HepG2 (cell line): ENCODE measurements around the gene GPATCH8. TPM values are rescaled to one million over a fixed set of nuclear protein-coding genes. Genes with fewer than 3 reads are reported as not detected.

Experiments
- ATF1 ChIP-seq: IDR thresholded peaks from 2 replicates; pipeline ENCODE4 v1.6.1; 2016; ENCODE audit warnings: mild to moderate bottlenecking, control low read depth
- PCBP1 ChIP-seq: fragments of 200-400 bp; formaldehyde crosslinking; IDR thresholded peaks from 2 replicates; pipeline ENCODE4 v1.6.1; 2017; ENCODE audit warnings: mild to moderate bottlenecking, low read depth, low read length, borderline replicate concordance
- RFXAP ChIP-seq: sonication (generic); formaldehyde crosslinking; IDR thresholded peaks from 2 replicates; pipeline ENCODE4 v1.4.0; 2020; ENCODE audit warnings: missing genetic modification reagents, borderline replicate concordance
- ZBTB26 ChIP-seq: IDR thresholded peaks from 2 replicates; pipeline ENCODE4 v1.6.1; 2016; ENCODE audit warnings: missing compliant biosample characterization, missing genetic modification reagents, borderline replicate concordance
- ZNF205 ChIP-seq: IDR thresholded peaks from 2 replicates; pipeline ENCODE4 v1.6.1; 2018; ENCODE audit warnings: missing biosample characterization, missing genetic modification reagents
- ZNF44 ChIP-seq: sonication (generic); formaldehyde crosslinking; IDR thresholded peaks from 2 replicates; pipeline ENCODE4 v1.5.1; 2020; ENCODE audit warnings: mild to moderate bottlenecking, missing genetic modification reagents
- ZNF597 ChIP-seq: sonication (generic); formaldehyde crosslinking; IDR thresholded peaks from 2 replicates; pipeline ENCODE4 v1.5.0; 2020; ENCODE audit warnings: missing genetic modification reagents
- polyA plus RNA-seq, 8 experiments: library from polyadenylated mRNA; depleted of rRNA in 3 of 8; stranded (reverse) in 7 of 8; unstranded in 1 of 8; fragments of >200 nt; fragmentation: Illumina TruSeq in 4 of 8; extraction: Trizol in 4 of 8; gene quantifications; 2 replicates each; pipeline versions ENCODE4 v1.2.1 to v1.2.3, GENCODE V29; 2011 to 2016; ENCODE audit warnings: low read depth in 4 of 8, missing spikeins in 1 of 8, mixed read lengths in 1 of 8; ENCODE audit not compliant: insufficient read depth in 1 of 8
- total RNA-seq, 5 experiments: library from RNA; depleted of rRNA; stranded (reverse); fragments of >200 nt; fragmentation: Illumina TruSeq; extraction: Trizol; gene quantifications; 2 replicates each; pipeline ENCODE4 v1.2.3, GENCODE V29; 2016; ENCODE audit warnings: low read depth in 1 of 5
- TF ChIP-seq, protein P1 (sequence below): sonication (generic); formaldehyde crosslinking; IDR thresholded peaks from 2 replicates; pipeline ENCODE4 v1.4.0; 2020; ENCODE audit warnings: missing genetic modification reagents
- TF ChIP-seq, protein P2 (sequence below): sonication (generic); formaldehyde crosslinking; IDR thresholded peaks from 2 replicates; pipeline ENCODE4 v1.8.0; 2022; ENCODE audit warnings: missing genetic modification reagents, mild to moderate bottlenecking, borderline replicate concordance
- TF ChIP-seq, protein P3 (sequence below): sonication (generic); formaldehyde crosslinking; IDR thresholded peaks from 2 replicates; pipeline ENCODE4 v1.4.0; 2020; ENCODE audit warnings: missing genetic modification reagents
- TF ChIP-seq, protein P4 (sequence below): sonication (generic); formaldehyde crosslinking; IDR thresholded peaks from 2 replicates; pipeline ENCODE4 v1.4.0; 2020; ENCODE audit warnings: missing genetic modification reagents

Gene GPATCH8
- total and polyA plus RNA-seq, 2 of the 13 experiments (the other 11 are each of a cell fraction or from before 2014, with no cell fraction given) = 20.7 to 21.5 TPM

DNA sequence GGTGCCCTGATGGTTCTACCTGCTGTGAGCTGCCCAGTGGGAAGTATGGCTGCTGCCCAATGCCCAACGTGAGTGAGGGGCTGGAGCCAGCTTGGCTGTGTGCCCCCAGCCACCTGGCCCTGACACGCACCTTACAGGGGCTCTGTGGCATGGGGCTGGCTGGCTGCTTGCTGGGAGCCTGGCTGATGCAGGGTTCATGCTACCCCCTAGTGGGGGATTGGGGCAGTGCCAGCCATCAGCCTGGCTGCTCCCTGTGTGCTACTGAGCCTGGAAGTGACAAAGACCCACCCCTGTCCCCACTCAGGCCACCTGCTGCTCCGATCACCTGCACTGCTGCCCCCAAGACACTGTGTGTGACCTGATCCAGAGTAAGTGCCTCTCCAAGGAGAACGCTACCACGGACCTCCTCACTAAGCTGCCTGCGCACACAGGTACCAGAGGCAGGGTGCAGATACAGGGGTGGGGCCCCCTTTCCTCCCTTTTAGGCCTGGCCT, 152.4 kb downstream of the GPATCH8 start (continued):
- TF ChIP-seq, protein P1, sequence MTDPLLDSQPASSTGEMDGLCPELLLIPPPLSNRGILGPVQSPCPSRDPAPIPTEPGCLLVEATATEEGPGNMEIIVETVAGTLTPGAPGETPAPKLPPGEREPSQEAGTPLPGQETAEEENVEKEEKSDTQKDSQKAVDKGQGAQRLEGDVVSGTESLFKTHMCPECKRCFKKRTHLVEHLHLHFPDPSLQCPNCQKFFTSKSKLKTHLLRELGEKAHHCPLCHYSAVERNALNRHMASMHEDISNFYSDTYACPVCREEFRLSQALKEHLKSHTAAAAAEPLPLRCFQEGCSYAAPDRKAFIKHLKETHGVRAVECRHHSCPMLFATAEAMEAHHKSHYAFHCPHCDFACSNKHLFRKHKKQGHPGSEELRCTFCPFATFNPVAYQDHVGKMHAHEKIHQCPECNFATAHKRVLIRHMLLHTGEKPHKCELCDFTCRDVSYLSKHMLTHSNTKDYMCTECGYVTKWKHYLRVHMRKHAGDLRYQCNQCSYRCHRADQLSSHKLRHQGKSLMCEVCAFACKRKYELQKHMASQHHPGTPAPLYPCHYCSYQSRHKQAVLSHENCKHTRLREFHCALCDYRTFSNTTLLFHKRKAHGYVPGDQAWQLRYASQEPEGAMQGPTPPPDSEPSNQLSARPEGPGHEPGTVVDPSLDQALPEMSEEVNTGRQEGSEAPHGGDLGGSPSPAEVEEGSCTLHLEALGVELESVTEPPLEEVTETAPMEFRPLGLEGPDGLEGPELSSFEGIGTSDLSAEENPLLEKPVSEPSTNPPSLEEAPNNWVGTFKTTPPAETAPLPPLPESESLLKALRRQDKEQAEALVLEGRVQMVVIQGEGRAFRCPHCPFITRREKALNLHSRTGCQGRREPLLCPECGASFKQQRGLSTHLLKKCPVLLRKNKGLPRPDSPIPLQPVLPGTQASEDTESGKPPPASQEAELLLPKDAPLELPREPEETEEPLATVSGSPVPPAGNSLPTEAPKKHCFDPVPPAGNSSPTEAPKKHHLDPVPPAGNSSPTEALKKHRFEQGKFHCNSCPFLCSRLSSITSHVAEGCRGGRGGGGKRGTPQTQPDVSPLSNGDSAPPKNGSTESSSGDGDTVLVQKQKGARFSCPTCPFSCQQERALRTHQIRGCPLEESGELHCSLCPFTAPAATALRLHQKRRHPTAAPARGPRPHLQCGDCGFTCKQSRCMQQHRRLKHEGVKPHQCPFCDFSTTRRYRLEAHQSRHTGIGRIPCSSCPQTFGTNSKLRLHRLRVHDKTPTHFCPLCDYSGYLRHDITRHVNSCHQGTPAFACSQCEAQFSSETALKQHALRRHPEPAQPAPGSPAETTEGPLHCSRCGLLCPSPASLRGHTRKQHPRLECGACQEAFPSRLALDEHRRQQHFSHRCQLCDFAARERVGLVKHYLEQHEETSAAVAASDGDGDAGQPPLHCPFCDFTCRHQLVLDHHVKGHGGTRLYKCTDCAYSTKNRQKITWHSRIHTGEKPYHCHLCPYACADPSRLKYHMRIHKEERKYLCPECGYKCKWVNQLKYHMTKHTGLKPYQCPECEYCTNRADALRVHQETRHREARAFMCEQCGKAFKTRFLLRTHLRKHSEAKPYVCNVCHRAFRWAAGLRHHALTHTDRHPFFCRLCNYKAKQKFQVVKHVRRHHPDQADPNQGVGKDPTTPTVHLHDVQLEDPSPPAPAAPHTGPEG (CRISPR knock-in tag) = no peak
- TF ChIP-seq, protein P2, sequence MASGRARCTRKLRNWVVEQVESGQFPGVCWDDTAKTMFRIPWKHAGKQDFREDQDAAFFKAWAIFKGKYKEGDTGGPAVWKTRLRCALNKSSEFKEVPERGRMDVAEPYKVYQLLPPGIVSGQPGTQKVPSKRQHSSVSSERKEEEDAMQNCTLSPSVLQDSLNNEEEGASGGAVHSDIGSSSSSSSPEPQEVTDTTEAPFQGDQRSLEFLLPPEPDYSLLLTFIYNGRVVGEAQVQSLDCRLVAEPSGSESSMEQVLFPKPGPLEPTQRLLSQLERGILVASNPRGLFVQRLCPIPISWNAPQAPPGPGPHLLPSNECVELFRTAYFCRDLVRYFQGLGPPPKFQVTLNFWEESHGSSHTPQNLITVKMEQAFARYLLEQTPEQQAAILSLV (CRISPR knock-in tag) = 0 out of 2 replicates have a peak, but pooled peaks have one; percentile 27
- TF ChIP-seq PCBP1 (peak; percentile 61; the same call in 1 of the 2 replicates), ZBTB26 (CRISPR knock-in tag) (0 out of 2 replicates have a peak, but pooled peaks have one; percentile 17), RFXAP (CRISPR knock-in tag) (0 out of 2 replicates have a peak, but pooled peaks have one; percentile 58), ZNF597 (CRISPR knock-in tag) (no peak), ATF1 (CRISPR knock-in tag) (no peak), ZNF205 (CRISPR knock-in tag) (peak; percentile 55; the same call in 1 of the 2 replicates), ZNF44 (CRISPR knock-in tag) (no peak)
- TF ChIP-seq, protein P3, sequence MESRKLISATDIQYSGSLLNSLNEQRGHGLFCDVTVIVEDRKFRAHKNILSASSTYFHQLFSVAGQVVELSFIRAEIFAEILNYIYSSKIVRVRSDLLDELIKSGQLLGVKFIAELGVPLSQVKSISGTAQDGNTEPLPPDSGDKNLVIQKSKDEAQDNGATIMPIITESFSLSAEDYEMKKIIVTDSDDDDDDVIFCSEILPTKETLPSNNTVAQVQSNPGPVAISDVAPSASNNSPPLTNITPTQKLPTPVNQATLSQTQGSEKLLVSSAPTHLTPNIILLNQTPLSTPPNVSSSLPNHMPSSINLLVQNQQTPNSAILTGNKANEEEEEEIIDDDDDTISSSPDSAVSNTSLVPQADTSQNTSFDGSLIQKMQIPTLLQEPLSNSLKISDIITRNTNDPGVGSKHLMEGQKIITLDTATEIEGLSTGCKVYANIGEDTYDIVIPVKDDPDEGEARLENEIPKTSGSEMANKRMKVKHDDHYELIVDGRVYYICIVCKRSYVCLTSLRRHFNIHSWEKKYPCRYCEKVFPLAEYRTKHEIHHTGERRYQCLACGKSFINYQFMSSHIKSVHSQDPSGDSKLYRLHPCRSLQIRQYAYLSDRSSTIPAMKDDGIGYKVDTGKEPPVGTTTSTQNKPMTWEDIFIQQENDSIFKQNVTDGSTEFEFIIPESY (CRISPR knock-in tag) = peak; percentile 36; the same call in 1 of the 2 replicates
- TF ChIP-seq, protein P4, sequence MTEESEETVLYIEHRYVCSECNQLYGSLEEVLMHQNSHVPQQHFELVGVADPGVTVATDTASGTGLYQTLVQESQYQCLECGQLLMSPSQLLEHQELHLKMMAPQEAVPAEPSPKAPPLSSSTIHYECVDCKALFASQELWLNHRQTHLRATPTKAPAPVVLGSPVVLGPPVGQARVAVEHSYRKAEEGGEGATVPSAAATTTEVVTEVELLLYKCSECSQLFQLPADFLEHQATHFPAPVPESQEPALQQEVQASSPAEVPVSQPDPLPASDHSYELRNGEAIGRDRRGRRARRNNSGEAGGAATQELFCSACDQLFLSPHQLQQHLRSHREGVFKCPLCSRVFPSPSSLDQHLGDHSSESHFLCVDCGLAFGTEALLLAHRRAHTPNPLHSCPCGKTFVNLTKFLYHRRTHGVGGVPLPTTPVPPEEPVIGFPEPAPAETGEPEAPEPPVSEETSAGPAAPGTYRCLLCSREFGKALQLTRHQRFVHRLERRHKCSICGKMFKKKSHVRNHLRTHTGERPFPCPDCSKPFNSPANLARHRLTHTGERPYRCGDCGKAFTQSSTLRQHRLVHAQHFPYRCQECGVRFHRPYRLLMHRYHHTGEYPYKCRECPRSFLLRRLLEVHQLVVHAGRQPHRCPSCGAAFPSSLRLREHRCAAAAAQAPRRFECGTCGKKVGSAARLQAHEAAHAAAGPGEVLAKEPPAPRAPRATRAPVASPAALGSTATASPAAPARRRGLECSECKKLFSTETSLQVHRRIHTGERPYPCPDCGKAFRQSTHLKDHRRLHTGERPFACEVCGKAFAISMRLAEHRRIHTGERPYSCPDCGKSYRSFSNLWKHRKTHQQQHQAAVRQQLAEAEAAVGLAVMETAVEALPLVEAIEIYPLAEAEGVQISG = peak; percentile 56; the same call in 1 of the 2 replicates
